HCT116 (cell line): Measurements from ENCODE around the gene GRB10. TPM values are rescaled to one million over a fixed set of nuclear protein-coding genes. Genes with fewer than 3 reads are reported as not detected.

ENCODE experiments used
- ATAC-seq: fragments of 200-7000 bp; cut with Tn5 transposase; 2 replicates; pipeline ENCODE4 v1.9.1; 2020; ENCODE audit warnings: mild to moderate bottlenecking, moderate library complexity
- BruUV-seq: library from RNA; stranded (reverse); fragments of 400-500 nt; replicated peaks from 2 replicates; lab custom pipeline; 2021; lab: Mats Ljungman, UMichigan
- CTCF ChIA-PET: fragments of 300-600 bp; sonication (Branson Sonifier 250); formaldehyde crosslinking; loops from one replicate; lab custom pipeline; 2021; ENCODE audit warnings: antibody characterized with exemption; lab: Charles Lee
- POLR2A ChIA-PET: fragments of 300-600, 350-600 bp; sonication (Branson Sonifier 250); formaldehyde crosslinking; loops from one replicate; lab custom pipeline; 2021; ENCODE audit warnings: antibody characterized with exemption; lab: Charles Lee
- RAD21 ChIA-PET, 2 experiments: fragments of 300-600 bp; sonication (Branson Sonifier 250); formaldehyde crosslinking; loops; one replicate each; lab custom pipeline; 2023; ENCODE audit warnings: low total read pairs in 2 of 2; ENCODE audit not compliant: uncharacterized antibody in 2 of 2, unreplicated experiment in 2 of 2, low non-redundant PET in 1 of 2; lab: Charles Lee
- DNase-seq: peaks from one replicate; pipeline ENCODE4 v3.0.0-alpha.2; 2010; ENCODE audit warnings: low read depth, low spot score
- H2AFZ ChIP-seq: fragments of 200-600 bp; shearing (Covaris generic), sonication (generic); 2 replicates; pipeline ENCODE4 v1.6.1; 2017; ENCODE audit warnings: low read depth, mixed run types, mixed read lengths, antibody characterized with exemption, low read length; ENCODE audit not compliant: poor library complexity, severe bottlenecking
- H3K27ac ChIP-seq: 2 replicates; pipeline ENCODE4 v1.5.1; 2012; ENCODE audit warnings: low read depth, low read length
- H3K27me3 ChIP-seq: fragments of 200-600 bp; sonication (generic); 2 replicates; pipeline ENCODE4 v1.6.1; 2016; ENCODE audit warnings: mixed run types, low read length, mixed read lengths; ENCODE audit not compliant: insufficient read depth
- H3K36me3 ChIP-seq, 2 experiments: fragments of 200-500 bp in 1 of 2; fragments of 200-600 bp in 1 of 2; sonication (Bioruptor generic) in 1 of 2; sonication (generic) in 1 of 2; 2 replicates each; pipeline versions ENCODE4 v1.5.1 to v1.6.1; 2014 to 2016; ENCODE audit warnings: low read length in 2 of 2, inconsistent platforms in 1 of 2, mixed read lengths in 1 of 2, mixed run types in 1 of 2; ENCODE audit not compliant: insufficient read depth in 2 of 2, control insufficient read depth in 1 of 2
- H3K4me1 ChIP-seq, 2 experiments: fragments of 200-600 bp in 1 of 2; sonication (generic) in 1 of 2; 2 replicates each; pipeline versions ENCODE4 v1.5.1 to v1.6.1; 2012 to 2017; ENCODE audit warnings: low read length in 2 of 2, inconsistent platforms in 1 of 2, mild to moderate bottlenecking in 1 of 2, mixed read lengths in 1 of 2, mixed run types in 1 of 2, moderate library complexity in 1 of 2; ENCODE audit not compliant: insufficient read depth in 2 of 2, control insufficient read depth in 1 of 2
- H3K4me2 ChIP-seq: fragments of 200-600 bp; sonication (generic); 2 replicates; pipeline ENCODE4 v1.6.1; 2017; ENCODE audit warnings: mixed run types, low read length, mixed read lengths
- H3K4me3 ChIP-seq, 2 experiments: fragments of 200-600 bp in 1 of 2; sonication (generic) in 1 of 2; replicated peaks in 1 of 2; 2 replicates each; pipeline ENCODE4 v1.5.1; 2011 to 2016; ENCODE audit warnings: low read length in 2 of 2, control low read depth in 1 of 2, low read depth in 1 of 2, mild to moderate bottlenecking in 1 of 2, mixed read lengths in 1 of 2, mixed run types in 1 of 2
- H3K79me2 ChIP-seq: fragments of 200-600 bp; sonication (generic); 2 replicates; pipeline ENCODE4 v1.6.1; 2017; ENCODE audit warnings: mild to moderate bottlenecking, mixed run types, low read length, moderate library complexity, mixed read lengths; ENCODE audit not compliant: insufficient read depth
- H3K9ac ChIP-seq: fragments of 200-600 bp; sonication (generic); 2 replicates; pipeline ENCODE4 v1.6.1; 2016; ENCODE audit warnings: low read length, mixed read lengths
- H3K9me2 ChIP-seq: fragments of 200-600 bp; sonication (generic), shearing (Covaris generic); 2 replicates; pipeline ENCODE4 v1.6.1; 2017; ENCODE audit warnings: mixed run types, mild to moderate bottlenecking, moderate library complexity; ENCODE audit not compliant: insufficient read depth
- H3K9me3 ChIP-seq, 2 experiments: fragments of 200-500 bp in 1 of 2; fragments of 200-600 bp in 1 of 2; sonication (Bioruptor generic) in 1 of 2; sonication (generic) in 1 of 2; 2 replicates each; pipeline ENCODE4 v1.6.1; 2014 to 2017; ENCODE audit warnings: low read length in 2 of 2, mixed read lengths in 2 of 2, inconsistent platforms in 1 of 2, low read depth in 1 of 2, mild to moderate bottlenecking in 1 of 2, mixed run types in 1 of 2, moderate library complexity in 1 of 2; ENCODE audit not compliant: control insufficient read depth in 1 of 2, insufficient read depth in 1 of 2
- H4K20me1 ChIP-seq: fragments of 200-600 bp; sonication (generic), shearing (Covaris generic); 2 replicates; pipeline ENCODE4 v1.6.1; 2017; ENCODE audit warnings: mixed run types, mild to moderate bottlenecking, moderate library complexity; ENCODE audit not compliant: insufficient read depth
- ATF3 ChIP-seq: IDR thresholded peaks from 2 replicates; pipeline ENCODE4 v1.6.1; 2012
- CEBPB ChIP-seq: IDR thresholded peaks from 2 replicates; pipeline ENCODE4 v1.6.1; 2012; ENCODE audit warnings: low read depth
- EGR1 ChIP-seq: IDR thresholded peaks from 2 replicates; pipeline ENCODE4 v1.6.1; 2012; ENCODE audit warnings: low read depth
- ELF1 ChIP-seq: IDR thresholded peaks from 2 replicates; pipeline ENCODE4 v1.6.1; 2012; ENCODE audit warnings: low read depth, borderline replicate concordance
- EZH2 ChIP-seq: fragments of 200-600 bp; sonication (generic); IDR thresholded peaks from 2 replicates; pipeline ENCODE4 v1.6.1; 2017; ENCODE audit warnings: antibody characterized with exemption, mixed run types
- MAX ChIP-seq: IDR thresholded peaks from 2 replicates; pipeline ENCODE4 v1.6.1; 2012
- POLR2AphosphoS5 ChIP-seq: IDR thresholded peaks from 2 replicates; pipeline ENCODE4 v1.6.1; 2011; ENCODE audit warnings: mild to moderate bottlenecking, low read depth, low read length, moderate library complexity
- REST ChIP-seq: IDR thresholded peaks from 2 replicates; pipeline ENCODE4 v1.6.1; 2012; ENCODE audit warnings: low read depth
- SIN3A ChIP-seq: IDR thresholded peaks from 2 replicates; pipeline ENCODE4 v1.6.1; 2012; ENCODE audit warnings: low read depth
- SP1 ChIP-seq: IDR thresholded peaks from 2 replicates; pipeline ENCODE4 v1.6.1; 2012; ENCODE audit warnings: low read depth
- SRF ChIP-seq: IDR thresholded peaks from 2 replicates; pipeline ENCODE4 v1.6.1; 2012; ENCODE audit warnings: low read depth
- TCF7L2 ChIP-seq: IDR thresholded peaks from 2 replicates; pipeline ENCODE4 v1.7.0; 2011; ENCODE audit warnings: borderline replicate concordance, inconsistent platforms; ENCODE audit not compliant: insufficient read depth, insufficient read length; ENCODE audit errors: extremely low read depth
- YY1 ChIP-seq: IDR thresholded peaks from 2 replicates; pipeline ENCODE4 v1.6.1; 2011; ENCODE audit warnings: low read length, low read depth, moderate library complexity, mild to moderate bottlenecking; ENCODE audit not compliant: insufficient replicate concordance; ENCODE audit errors: extremely low read depth
- ZNF274 ChIP-seq: fragments of 200-500 bp; sonication (Bioruptor generic); IDR thresholded peaks from 2 replicates; pipeline ENCODE4 v1.6.1; 2014; ENCODE audit warnings: mild to moderate bottlenecking, low read depth, low read length, inconsistent platforms
- intact Hi-C: fragments of 100-400 bp; cut with micrococcal nuclease; formaldehyde crosslinking; loops from 2 replicates; pipeline ENCODE4 v1.10.0; 2022
- total RNA-seq: library from RNA; stranded (reverse); gene quantifications from one replicate; pipeline ENCODE4 v1.2.1, GENCODE V29; 2021; ENCODE audit not compliant: unreplicated experiment

GRB10 gene
- total RNA-seq, 1 experiment from 2014 or later, result 37.3 TPM

- H3K9ac ChIP-seq, result no peak overlapping the region
- TF ChIP-seq YY1, result no peak
- TF ChIP-seq EGR1, result no peak
- no peak for TF ChIP-seq SP1
- TF ChIP-seq REST, result no peak
- no peak for TF ChIP-seq TCF7L2
- no peak for TF ChIP-seq EZH2
- TF ChIP-seq SRF, result no peak
- TF ChIP-seq CEBPB, result no peak
- TF ChIP-seq SIN3A, result no peak
- TF ChIP-seq POLR2AphosphoS5, result no peak
- no peak for TF ChIP-seq ZNF274
- TF ChIP-seq ELF1, result no peak
- no peak for TF ChIP-seq ATF3
- no peak for TF ChIP-seq MAX
- no peak for ATAC-seq
- H3K4me2 ChIP-seq, result no peak overlapping the region
- no peak overlapping the region for H3K27ac ChIP-seq
- CTCF ChIA-PET, result no interaction called here
- intact Hi-C loops, result no loop called here
- no peaks in the 10 kb centered on the region for H3K9me2 ChIP-seq
- POLR2A ChIA-PET, result no interaction called here
- peaks cover 0 to 2% of the 10 kb centered on the region in 2 experiments; a peak in 1 of 4 replicates for H3K36me3 ChIP-seq
- no TSS peak for BruUV-seq
- RAD21 ChIA-PET, result no interaction called here
- H3K4me1 ChIP-seq, result no peaks in the 10 kb centered on the region
- no peaks in the 10 kb centered on the region for H4K20me1 ChIP-seq
- no peaks in the 10 kb centered on the region for H3K9me3 ChIP-seq
- H2AFZ ChIP-seq, result no peak overlapping the region
- H3K79me2 ChIP-seq, result no peaks in the 10 kb centered on the region
- H3K4me3 ChIP-seq, result no peak overlapping the region
- no peaks in the 10 kb centered on the region for H3K27me3 ChIP-seq
- DNase-seq, result no peak
Measured at GRCh38 chr7:50590535-50590934, 192.2 kb downstream of the GRB10 start.
